Large intestine (tissue), 3 donors: ENCODE data around the gene MYO7B. TPM values are rescaled to one million over a fixed set of nuclear protein-coding genes. Genes with fewer than 3 reads are reported as not detected.

ENCODE experiments used
- DNase-seq, 2 donors: peaks; one replicate each; pipeline versions ENCODE4 v3.0.0 to v3.0.0-alpha.2; 2013
- H3K27ac ChIP-seq: one replicate; pipeline ENCODE4 v1.5.1; 2013; ENCODE audit warnings: low read length
- H3K27me3 ChIP-seq: 2 replicates; pipeline ENCODE4 v1.6.1; 2013; ENCODE audit warnings: low read length; ENCODE audit not compliant: control insufficient read depth, insufficient read depth
- H3K36me3 ChIP-seq: 2 replicates; pipeline ENCODE4 v1.6.1; 2013; ENCODE audit warnings: low read length; ENCODE audit not compliant: control insufficient read depth, insufficient read depth
- H3K4me1 ChIP-seq: one replicate; pipeline ENCODE4 v1.6.1; 2013; ENCODE audit warnings: low read length; ENCODE audit not compliant: control insufficient read depth, insufficient read depth
- H3K4me3 ChIP-seq: one replicate; pipeline ENCODE4 v1.5.1; 2013; ENCODE audit warnings: low read length
- H3K9me3 ChIP-seq: one replicate; pipeline ENCODE4 v1.6.1; 2013; ENCODE audit warnings: mild to moderate bottlenecking, low read depth, low read length, moderate library complexity; ENCODE audit not compliant: control insufficient read depth
- WGBS: methylation state at CpG from one replicate; pipeline ENCODE4 v1.1.5; 2013; ENCODE audit warnings: low lambda C conversion rate; ENCODE audit not compliant: insufficient coverage; 5-methylcytosine and 5-hydroxymethylcytosine counted together
- polyA plus RNA-seq: library from polyadenylated mRNA; unstranded; fragments of 120-200 nt; gene quantifications from one replicate; pipeline ENCODE4 v1.2.1, GENCODE V29; 2013

MYO7B gene
- polyA plus RNA-seq, 1 donor, result 254 TPM

DNA sequence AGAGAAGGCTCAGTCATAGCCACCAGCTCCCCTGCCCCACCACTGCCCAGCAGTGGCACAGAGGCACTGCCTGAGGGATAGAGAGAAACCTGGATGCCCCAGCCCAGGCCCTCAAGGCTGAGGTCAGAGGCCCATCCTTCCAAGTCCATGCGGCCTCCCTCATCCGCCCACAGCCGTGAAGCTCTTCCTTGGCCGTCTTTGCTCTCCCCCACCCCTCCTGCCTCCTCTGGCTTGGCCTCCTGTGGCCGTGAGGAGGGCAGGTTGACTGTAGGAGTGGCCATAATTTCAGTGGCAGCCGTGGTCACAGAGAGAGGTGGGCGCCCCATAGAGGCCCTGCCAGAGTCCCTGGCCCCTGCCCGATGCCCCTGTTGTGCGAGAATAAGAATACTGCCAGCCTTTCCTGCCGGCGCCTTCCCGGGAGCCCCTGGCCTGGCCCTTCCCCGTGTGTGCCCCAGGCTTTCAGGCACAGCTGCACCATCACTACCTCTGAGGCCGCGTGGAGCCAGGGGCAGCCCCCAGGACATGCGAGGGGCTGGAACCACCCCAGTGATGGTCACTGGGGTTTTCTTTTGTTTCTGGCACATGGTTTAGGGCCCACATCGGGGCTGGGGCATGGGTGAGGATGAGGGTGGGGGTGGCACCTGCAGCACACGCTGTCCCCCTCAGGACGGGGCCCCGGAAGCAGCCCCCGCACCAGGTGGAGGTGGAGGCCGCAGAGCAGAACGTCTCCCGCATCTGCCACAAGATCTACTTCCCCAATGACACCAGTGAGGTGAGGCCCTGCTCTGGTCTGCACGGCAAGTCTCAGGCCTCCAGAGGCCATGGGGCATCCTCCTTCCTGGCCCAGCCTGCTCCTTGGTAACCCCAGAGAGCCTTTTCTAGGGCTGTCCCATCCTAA, 97.4 kb downstream of the MYO7B start:
- no peak for DNase-seq
- WGBS, result no CpG with 5 or more reads among the region's 25 CpGs
- H3K9me3 ChIP-seq, result peaks cover 5% of the 10 kb centered on the region
- H3K4me1 ChIP-seq, result peaks cover 28% of the 10 kb centered on the region
- no peaks in the 10 kb centered on the region for H3K27me3 ChIP-seq
- H3K36me3 ChIP-seq, result peaks cover 91% of the 10 kb centered on the region
- H3K27ac ChIP-seq, result no peak overlapping the region
- no peak overlapping the region for H3K4me3 ChIP-seq

DNA sequence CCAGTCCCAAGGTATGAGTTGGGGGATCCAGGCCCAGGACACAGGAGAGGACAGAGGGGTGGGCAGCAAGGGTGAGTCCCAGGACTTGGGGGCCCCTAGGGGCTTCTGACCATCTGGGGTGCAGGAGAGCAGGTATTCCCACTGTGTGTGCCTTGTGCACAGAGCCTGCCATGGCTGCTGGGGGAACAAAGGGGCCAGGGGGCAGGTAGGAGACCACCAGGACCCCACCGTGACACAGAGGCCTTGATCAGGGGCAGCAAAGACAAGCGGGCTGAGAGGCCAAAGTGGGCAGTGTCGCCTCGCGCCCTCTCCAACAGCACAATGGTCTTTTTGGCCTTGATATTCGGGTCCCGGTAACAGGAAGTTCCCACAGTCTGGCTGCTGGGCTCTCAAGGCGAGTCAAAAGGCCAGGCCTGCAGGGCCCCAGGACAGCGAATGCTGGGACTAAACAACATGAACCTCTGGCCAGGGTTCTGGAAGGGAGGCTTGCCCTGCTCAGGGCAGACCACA, 98.1 kb downstream of the MYO7B start:
- Histone ChIP-seq H3K4me3 (no peak overlapping the region), H3K4me1 (peaks cover 30% of the 10 kb centered on the region), H3K36me3 (peaks cover 91% of the 10 kb centered on the region), H3K9me3 (peaks cover 5% of the 10 kb centered on the region), H3K27ac (no peak overlapping the region), H3K27me3 (no peaks in the 10 kb centered on the region)
- WGBS, result no CpG with 5 or more reads among the region's 9 CpGs
- no peak for DNase-seq

- H3K27me3 ChIP-seq, result no peaks in the 10 kb centered on the region
- H3K27ac ChIP-seq, result no peak overlapping the region
- H3K4me1 ChIP-seq, result peaks cover 30% of the 10 kb centered on the region
These were observed 98.7 kb downstream of the MYO7B start for GRCh38 chr2:127634066-127634617.

DNA sequence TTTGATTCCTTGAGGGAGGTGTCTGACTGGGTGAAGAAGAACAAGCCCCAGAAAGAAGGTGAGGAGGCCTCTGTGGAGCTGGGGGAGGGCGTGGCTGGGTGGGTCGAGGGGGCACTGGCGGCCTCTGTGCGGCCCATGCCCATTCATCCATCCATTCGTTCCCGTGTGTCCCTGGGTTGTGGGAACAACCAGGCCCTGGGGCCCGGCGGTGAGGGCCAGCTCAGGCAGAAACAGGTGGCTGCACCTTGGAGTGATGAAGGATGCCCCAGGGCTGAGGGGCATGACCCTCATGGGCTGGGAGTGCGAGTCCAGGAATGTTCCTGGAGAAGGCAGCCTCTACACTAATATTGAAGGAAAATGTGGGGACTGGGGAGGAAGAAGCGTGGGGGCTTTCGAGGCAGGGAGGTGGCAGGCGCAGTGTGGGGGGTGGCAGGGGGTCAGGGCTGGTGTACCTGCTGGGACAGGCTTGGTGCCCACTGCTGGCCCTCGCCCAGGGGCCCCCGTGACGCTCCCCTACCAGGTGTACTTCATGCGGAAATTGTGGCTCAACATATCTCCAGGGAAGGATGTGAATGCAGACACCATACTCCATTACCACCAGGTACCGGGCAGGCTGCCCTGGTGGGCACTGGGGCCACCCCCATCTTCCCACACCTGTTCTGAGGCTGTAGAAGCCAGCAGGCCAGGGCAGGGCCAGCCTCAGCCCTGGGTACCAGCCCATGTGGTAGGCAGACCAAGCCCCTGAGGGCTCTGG, 99.3 kb downstream of the MYO7B start:
- Histone ChIP-seq H3K36me3 (peaks cover 90% of the 10 kb centered on the region), H3K27me3 (no peaks in the 10 kb centered on the region), H3K4me1 (peaks cover 34% of the 10 kb centered on the region), H3K4me3 (no peak overlapping the region), H3K27ac (no peak overlapping the region), H3K9me3 (peaks cover 5% of the 10 kb centered on the region)
- no peak for DNase-seq
- no CpG with 5 or more reads among the region's 17 CpGs for WGBS

More at GRCh38 chr2:127634066-127634617, 98.7 kb downstream of the MYO7B start:
- no peak for DNase-seq
- Histone ChIP-seq H3K9me3 (peaks cover 5% of the 10 kb centered on the region), H3K36me3 (peaks cover 94% of the 10 kb centered on the region), H3K4me3 (no peak overlapping the region)
- WGBS, result no CpG with 5 or more reads among the region's 16 CpGs

DNA sequence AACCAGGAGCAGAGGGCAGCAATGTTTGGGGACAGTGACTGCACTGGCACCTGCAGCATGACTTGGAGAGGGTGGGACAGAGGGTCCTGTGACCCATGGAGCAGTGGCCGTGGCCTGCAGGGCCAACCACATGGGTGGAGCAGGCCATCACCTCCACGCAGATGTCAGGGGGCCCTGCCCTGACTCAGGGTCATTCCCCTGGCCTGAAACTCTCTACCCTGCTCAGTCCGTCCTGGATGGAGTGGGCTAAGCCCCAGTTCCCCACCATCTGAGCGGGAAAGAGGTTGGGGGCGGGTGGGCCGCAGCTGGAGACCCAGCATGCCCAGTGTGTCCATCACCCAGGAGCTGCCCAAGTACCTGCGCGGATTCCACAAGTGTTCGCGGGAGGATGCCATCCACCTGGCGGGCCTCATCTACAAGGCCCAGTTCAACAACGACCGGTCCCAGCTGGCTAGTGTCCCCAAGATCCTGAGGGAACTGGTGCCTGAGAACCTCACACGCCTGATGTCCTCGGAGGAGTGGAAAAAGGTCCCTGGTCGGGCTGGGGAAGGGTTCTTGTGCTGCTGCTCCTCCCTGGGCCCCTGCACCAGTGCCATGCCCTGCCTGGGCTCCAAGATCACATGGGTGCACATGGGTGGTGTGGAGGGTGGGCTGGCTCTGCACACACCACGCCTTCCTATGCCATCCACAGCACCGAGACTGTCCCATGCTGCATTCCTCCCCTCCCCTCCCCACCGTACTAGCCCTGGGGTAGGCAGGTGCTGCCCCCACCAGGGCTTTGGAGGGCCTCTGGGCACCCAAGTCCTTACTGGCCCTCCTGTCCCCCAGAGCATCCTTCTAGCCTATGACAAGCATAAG, 100.1 kb downstream of the MYO7B start:
- WGBS, result no CpG with 5 or more reads among the region's 19 CpGs
- H3K27ac ChIP-seq, result peak overlapping the region; percentile 76
- peaks cover 42% of the 10 kb centered on the region for H3K4me1 ChIP-seq

DNA sequence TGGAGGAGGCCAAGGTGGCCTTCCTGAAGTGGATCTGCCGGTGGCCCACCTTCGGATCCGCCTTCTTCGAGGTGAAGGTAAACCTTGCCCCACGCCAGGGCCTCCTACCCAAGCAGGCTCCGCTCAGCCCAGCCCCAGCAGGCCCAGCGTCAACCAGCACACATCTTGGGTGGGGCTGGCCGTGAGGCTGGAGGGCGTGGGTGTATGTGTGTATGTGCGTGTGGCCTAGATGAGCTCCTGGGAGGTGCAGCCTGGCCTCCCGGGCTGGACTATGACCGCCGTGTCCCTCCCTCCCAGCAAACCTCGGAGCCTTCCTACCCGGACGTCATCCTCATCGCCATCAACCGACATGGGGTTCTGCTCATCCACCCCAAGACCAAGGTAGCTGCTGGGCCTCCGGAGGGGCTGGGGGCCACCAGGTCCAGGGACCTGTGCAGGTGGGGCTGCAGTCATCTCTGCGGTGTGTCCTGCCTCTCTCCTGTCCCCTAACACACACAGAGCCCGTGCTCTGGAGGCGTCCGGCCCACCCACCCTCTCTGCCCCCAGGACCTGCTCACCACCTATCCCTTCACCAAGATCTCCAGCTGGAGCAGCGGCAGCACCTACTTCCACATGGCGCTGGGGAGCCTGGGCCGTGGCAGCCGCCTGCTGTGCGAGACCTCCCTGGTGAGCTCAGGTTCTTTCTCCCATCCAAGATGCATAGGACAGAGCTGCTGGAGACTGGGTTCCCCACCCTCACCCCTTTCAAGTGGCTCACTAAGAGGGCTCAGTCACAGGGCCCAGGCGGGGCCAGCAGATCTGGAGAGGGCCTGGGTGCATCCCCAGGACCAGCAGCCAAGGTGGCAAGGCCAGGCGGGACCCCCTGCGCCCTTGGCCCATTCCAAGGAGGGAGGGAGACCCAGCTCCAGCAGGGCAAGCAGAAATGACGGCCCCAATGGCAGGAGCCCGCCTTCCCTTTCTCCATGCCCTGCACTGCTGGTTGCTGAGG, 101.1 kb downstream of the MYO7B start:
- H3K27ac ChIP-seq, result peak overlapping the region; percentile 76
- peak; percentile 84 to 88 for DNase-seq
- no peak overlapping the region for H3K4me3 ChIP-seq
- WGBS, result no CpG with 5 or more reads among the region's 33 CpGs
- peaks cover 73% of the 10 kb centered on the region for H3K36me3 ChIP-seq
- H3K4me1 ChIP-seq, result peaks cover 42% of the 10 kb centered on the region
- no peaks in the 10 kb centered on the region for H3K27me3 ChIP-seq
- H3K9me3 ChIP-seq, result peaks cover 5% of the 10 kb centered on the region

More for the DNA sequence above, 100.1 kb downstream of the MYO7B start:
- H3K27me3 ChIP-seq, result no peaks in the 10 kb centered on the region
- H3K4me3 ChIP-seq, result no peak overlapping the region
- H3K9me3 ChIP-seq, result peaks cover 5% of the 10 kb centered on the region
- peaks cover 82% of the 10 kb centered on the region for H3K36me3 ChIP-seq
- DNase-seq, result no peak

DNA sequence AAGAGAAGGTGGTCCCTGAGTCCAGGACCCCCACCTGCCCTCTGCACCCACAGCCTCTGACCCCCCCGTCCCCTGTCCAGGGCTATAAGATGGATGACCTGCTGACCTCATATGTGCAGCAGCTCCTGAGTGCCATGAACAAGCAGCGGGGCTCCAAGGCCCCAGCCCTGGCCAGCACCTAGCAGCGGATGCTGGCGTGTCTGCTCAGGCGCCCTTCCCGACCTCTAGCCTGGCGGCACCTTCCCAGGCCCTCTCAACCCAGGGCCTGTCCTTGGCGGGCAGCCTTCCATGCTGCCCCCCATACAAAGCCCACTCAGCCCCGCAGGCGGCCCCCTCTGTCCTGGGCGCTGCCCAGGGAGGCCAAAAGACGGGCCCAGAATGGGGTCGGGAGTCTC, 101.8 kb downstream of the MYO7B start:
- Histone ChIP-seq H3K4me3 (no peak overlapping the region), H3K36me3 (peaks cover 66% of the 10 kb centered on the region), H3K27me3 (no peaks in the 10 kb centered on the region), H3K9me3 (peaks cover 5% of the 10 kb centered on the region), H3K4me1 (peaks cover 42% of the 10 kb centered on the region), H3K27ac (peak overlapping the region; percentile 76)
- no CpG with 5 or more reads among the region's 13 CpGs for WGBS
- DNase-seq, result no peak

DNA sequence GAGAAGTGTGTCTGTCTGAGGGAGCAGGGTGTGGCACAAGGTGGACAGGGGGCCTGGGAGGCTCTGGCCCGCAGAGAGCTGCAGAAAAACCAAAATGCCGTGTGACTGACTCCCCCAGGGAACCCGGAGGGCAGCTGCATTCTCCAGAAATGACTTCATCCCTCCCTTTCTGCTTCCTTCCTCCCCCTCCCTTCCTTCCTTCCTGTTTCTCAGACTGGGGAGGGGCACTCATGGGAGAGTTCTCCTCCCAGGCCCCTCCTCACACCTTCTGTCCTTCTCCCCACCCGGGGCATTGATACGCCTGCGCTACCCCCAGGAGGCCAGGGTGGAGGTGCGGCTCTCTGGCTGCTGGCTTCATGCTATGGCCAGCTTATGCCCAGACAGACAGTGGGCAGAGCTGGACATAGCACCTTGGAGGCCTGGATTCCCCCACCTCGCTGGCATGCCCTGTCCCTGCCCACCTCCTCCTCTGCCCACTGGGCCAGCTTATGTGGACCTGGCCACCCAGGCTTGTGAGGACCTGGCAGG, 102.3 kb downstream of the MYO7B start:
- peaks cover 61% of the 10 kb centered on the region for H3K36me3 ChIP-seq
- no peaks in the 10 kb centered on the region for H3K27me3 ChIP-seq
- no CpG with 5 or more reads among the region's 8 CpGs for WGBS
- peak; percentile 26 to 48 for DNase-seq
- peak overlapping the region; percentile 76 for H3K27ac ChIP-seq
- no peak overlapping the region for H3K4me3 ChIP-seq
- peaks cover 42% of the 10 kb centered on the region for H3K4me1 ChIP-seq
- peaks cover 5% of the 10 kb centered on the region for H3K9me3 ChIP-seq
